Measurements from ENCODE around the gene CAMTA1. TPM values are rescaled to one million over a fixed set of nuclear protein-coding genes. Genes with fewer than 3 reads are reported as not detected.
A peak's percentile ranks its signal among the peaks of the same experiment; 100 is the strongest.

Gene CAMTA1
- polyA plus RNA-seq, 1 experiment: 64.9 TPM

DNA sequence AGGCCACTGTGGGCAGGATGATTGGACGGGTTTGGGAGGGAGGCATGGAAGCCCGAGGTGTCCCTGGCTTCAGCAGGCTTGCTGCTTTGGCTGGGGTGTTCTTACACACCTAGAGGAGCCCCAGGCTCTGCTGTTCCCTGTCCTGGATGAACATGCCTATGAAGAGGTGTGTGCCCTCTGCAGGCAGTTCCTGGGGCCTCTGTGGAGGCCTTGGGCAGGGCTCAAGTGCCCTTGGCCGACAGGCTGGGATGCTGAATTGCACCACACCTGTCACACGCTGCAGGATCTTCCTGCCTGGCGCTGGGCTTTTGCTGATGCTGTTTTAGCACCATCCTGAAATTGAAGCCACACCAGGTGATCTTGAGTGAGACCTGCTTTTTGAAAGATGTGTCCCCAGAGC, 570.8 kb downstream of the CAMTA1 start:
- DNase-seq (ENCODE audit: low read depth, low spot score): no peak
- H3K9me3 ChIP-seq (ENCODE audit: control insufficient read depth, insufficient read depth, low read length): no peaks in the 10 kb centered on the region
- H3K4me3 ChIP-seq (ENCODE audit: low read depth, low read length): no peak overlapping the region
- no peak overlapping the region for H3K27ac ChIP-seq (ENCODE audit: low read depth, low read length)
- CTCF ChIA-PET: no interaction called here
- H3K27me3 ChIP-seq (ENCODE audit: control insufficient read depth, insufficient read depth, low read length): no peaks in the 10 kb centered on the region
- POLR2A ChIA-PET: no interaction called here
- TF ChIP-seq, protein P1, sequence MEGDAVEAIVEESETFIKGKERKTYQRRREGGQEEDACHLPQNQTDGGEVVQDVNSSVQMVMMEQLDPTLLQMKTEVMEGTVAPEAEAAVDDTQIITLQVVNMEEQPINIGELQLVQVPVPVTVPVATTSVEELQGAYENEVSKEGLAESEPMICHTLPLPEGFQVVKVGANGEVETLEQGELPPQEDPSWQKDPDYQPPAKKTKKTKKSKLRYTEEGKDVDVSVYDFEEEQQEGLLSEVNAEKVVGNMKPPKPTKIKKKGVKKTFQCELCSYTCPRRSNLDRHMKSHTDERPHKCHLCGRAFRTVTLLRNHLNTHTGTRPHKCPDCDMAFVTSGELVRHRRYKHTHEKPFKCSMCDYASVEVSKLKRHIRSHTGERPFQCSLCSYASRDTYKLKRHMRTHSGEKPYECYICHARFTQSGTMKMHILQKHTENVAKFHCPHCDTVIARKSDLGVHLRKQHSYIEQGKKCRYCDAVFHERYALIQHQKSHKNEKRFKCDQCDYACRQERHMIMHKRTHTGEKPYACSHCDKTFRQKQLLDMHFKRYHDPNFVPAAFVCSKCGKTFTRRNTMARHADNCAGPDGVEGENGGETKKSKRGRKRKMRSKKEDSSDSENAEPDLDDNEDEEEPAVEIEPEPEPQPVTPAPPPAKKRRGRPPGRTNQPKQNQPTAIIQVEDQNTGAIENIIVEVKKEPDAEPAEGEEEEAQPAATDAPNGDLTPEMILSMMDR (IDR thresholded peaks at IDR 0.05; ENCODE audit: low read depth, low read length): 0 out of 2 replicates have a peak, but pooled peaks have one; percentile 2

- H3K9me3 ChIP-seq (ENCODE audit: control insufficient read depth, insufficient read depth, low read length): no peaks in the 10 kb centered on the region
- no peak overlapping the region for H3K27ac ChIP-seq (ENCODE audit: low read depth, low read length)
- H3K27me3 ChIP-seq (ENCODE audit: control insufficient read depth, insufficient read depth, low read length): no peaks in the 10 kb centered on the region
- POLR2A ChIA-PET: no interaction called here
- no peak overlapping the region for H3K4me3 ChIP-seq (ENCODE audit: low read depth, low read length)
- TF ChIP-seq, protein P1 (IDR thresholded peaks at IDR 0.05; ENCODE audit: low read depth, low read length): no peak
- CTCF ChIA-PET: no interaction called here
- no peak for DNase-seq (ENCODE audit: low read depth, low spot score)
Measured at GRCh38 chr1:7358425-7358824, 573.2 kb downstream of the CAMTA1 start.

GRCh38 chr1:7360526-7360925, 575.3 kb downstream of the CAMTA1 start:
- POLR2A ChIA-PET: no interaction called here
- H3K27me3 ChIP-seq (ENCODE audit: control insufficient read depth, insufficient read depth, low read length): no peaks in the 10 kb centered on the region
- CTCF ChIA-PET: no interaction called here
- no peak overlapping the region for H3K4me3 ChIP-seq (ENCODE audit: low read depth, low read length)
- no peaks in the 10 kb centered on the region for H3K9me3 ChIP-seq (ENCODE audit: control insufficient read depth, insufficient read depth, low read length)
- TF ChIP-seq, protein P1 (IDR thresholded peaks at IDR 0.05; ENCODE audit: low read depth, low read length): no peak
- H3K27ac ChIP-seq (ENCODE audit: low read depth, low read length): no peak overlapping the region
- DNase-seq (ENCODE audit: low read depth, low spot score): no peak

DNA sequence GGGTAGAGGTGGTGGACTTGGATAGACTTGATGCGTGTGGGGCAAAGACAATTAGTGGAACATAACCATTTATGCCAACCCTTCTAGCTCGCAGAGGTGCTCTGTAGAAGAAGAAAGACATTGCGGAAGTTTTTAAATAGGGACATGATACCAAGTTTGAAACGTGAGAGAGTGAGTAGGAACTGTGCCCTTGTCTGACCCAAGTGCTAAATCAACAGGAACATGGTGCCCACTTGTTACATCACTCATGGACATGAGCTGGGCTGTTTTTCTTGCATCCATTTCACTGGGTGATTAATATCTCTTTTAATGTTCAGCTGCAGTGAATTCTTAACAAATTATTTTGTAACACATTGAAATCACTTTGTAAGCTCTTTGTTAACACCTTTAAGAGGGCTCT, 577.7 kb downstream of the CAMTA1 start:
- Histone ChIP-seq H3K27ac (ENCODE audit: low read depth, low read length) (no peak overlapping the region), H3K27me3 (ENCODE audit: control insufficient read depth, insufficient read depth, low read length) (no peaks in the 10 kb centered on the region), H3K4me3 (ENCODE audit: low read depth, low read length) (no peak overlapping the region), H3K9me3 (ENCODE audit: control insufficient read depth, insufficient read depth, low read length) (peaks cover 6% of the 10 kb centered on the region)
- no peak for DNase-seq (ENCODE audit: low read depth, low spot score)
- ChIA-PET POLR2A (no interaction called here), CTCF (no interaction called here)
- TF ChIP-seq, protein P1 (IDR thresholded peaks at IDR 0.05; ENCODE audit: low read depth, low read length): no peak

- ChIA-PET CTCF (no interaction called here), POLR2A (no interaction called here)
- Histone ChIP-seq H3K4me3 (ENCODE audit: low read depth, low read length) (no peak overlapping the region), H3K27ac (ENCODE audit: low read depth, low read length) (no peak overlapping the region), H3K27me3 (ENCODE audit: control insufficient read depth, insufficient read depth, low read length) (no peaks in the 10 kb centered on the region), H3K9me3 (ENCODE audit: control insufficient read depth, insufficient read depth, low read length) (peaks cover 6% of the 10 kb centered on the region)
- no peak for DNase-seq (ENCODE audit: low read depth, low spot score)
- TF ChIP-seq, protein P1 (IDR thresholded peaks at IDR 0.05; ENCODE audit: low read depth, low read length): no peak
Measured at GRCh38 chr1:7363450-7363849, 578.2 kb downstream of the CAMTA1 start.
